Measurements from ENCODE around the gene MIOS.

Gene MIOS

DNA sequence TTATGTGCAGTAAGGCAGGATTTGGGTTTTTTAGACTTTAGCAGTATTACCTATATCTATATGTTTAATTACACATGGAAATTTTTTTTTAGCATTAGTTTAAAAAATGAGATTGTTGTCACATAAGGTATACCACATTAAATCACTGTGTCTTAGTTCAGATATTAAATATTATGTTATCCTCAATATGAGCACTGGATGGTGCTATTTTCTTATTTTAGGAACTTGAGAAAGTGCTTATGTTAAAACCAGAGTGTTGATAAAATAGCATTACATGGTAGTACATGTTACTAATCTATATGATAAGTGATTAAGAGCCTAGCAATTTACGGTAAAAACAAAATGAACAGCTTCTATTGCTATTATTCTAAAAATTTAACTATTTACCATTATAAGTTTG is 28.8 kb downstream of the MIOS start:
- TF ChIP-seq, protein P1, sequence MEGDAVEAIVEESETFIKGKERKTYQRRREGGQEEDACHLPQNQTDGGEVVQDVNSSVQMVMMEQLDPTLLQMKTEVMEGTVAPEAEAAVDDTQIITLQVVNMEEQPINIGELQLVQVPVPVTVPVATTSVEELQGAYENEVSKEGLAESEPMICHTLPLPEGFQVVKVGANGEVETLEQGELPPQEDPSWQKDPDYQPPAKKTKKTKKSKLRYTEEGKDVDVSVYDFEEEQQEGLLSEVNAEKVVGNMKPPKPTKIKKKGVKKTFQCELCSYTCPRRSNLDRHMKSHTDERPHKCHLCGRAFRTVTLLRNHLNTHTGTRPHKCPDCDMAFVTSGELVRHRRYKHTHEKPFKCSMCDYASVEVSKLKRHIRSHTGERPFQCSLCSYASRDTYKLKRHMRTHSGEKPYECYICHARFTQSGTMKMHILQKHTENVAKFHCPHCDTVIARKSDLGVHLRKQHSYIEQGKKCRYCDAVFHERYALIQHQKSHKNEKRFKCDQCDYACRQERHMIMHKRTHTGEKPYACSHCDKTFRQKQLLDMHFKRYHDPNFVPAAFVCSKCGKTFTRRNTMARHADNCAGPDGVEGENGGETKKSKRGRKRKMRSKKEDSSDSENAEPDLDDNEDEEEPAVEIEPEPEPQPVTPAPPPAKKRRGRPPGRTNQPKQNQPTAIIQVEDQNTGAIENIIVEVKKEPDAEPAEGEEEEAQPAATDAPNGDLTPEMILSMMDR (IDR thresholded peaks at IDR 0.05; ENCODE audit: insufficient read depth, low read depth, low read length, missing control alignments): peak; percentile 6
- DNase-seq (ENCODE audit: low read depth): peak; percentile 34
- H3K4me3 ChIP-seq (ENCODE audit: low read length): no peak overlapping the region

- DNase-seq (ENCODE audit: low read depth): no peak
- H3K4me3 ChIP-seq (ENCODE audit: low read length): no peak overlapping the region
- TF ChIP-seq, protein P1 (IDR thresholded peaks at IDR 0.05; ENCODE audit: insufficient read depth, low read depth, low read length, missing control alignments): no peak
Measured at GRCh38 chr7:7596176-7596575, 29.5 kb downstream of the MIOS start.

DNA sequence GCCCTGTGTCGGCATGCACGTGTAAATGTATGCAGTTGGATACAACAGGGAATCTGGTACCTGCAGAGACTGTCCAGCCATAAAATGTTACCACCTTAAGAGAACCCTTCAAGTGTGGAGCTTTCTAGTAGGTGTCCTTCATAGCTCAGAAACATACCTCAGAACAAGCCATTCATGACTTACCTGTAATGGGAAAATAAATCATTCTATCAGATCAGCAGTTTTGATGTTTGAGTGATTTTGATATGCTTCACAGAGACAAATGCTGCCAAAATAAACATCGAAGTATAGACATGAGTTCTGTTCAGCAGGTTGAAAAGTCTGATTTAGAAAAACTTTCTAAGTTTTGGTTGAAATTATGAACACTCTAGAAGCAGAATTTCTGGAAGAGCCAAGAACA is 40.3 kb downstream of the MIOS start:
- H3K4me3 ChIP-seq (ENCODE audit: low read length): no peak overlapping the region
- TF ChIP-seq, protein P1 (IDR thresholded peaks at IDR 0.05; ENCODE audit: insufficient read depth, low read depth, low read length, missing control alignments): no peak
- DNase-seq (ENCODE audit: low read depth): no peak

GRCh38 chr7:7609330-7609729 is 42.6 kb downstream of the MIOS start:
- no peak for DNase-seq (ENCODE audit: low read depth)
- no peak overlapping the region for H3K4me3 ChIP-seq (ENCODE audit: low read length)
- TF ChIP-seq, protein P1 (IDR thresholded peaks at IDR 0.05; ENCODE audit: insufficient read depth, low read depth, low read length, missing control alignments): no peak

DNA sequence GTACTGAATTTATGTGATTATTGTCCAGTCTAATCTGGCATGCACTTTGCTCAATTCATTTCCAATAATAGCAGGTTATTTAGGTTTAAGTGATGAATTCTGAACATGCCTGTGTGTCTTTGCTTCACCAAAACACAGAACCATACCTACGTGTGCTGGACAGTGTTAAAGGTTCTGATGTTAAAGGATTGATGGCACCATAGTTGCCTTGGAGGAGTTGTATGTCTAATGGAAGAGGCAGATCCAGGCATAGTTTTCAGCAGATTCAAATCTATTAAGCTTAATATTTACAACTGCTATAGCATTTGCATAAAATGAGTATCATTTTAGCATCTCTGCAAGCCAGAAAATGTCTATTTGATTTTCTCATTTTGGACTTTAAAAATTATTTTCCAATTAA is 45.8 kb downstream of the MIOS start:
- no peak overlapping the region for H3K4me3 ChIP-seq (ENCODE audit: low read length)
- no peak for DNase-seq (ENCODE audit: low read depth)
- TF ChIP-seq, protein P1 (IDR thresholded peaks at IDR 0.05; ENCODE audit: insufficient read depth, low read depth, low read length, missing control alignments): no peak

DNA sequence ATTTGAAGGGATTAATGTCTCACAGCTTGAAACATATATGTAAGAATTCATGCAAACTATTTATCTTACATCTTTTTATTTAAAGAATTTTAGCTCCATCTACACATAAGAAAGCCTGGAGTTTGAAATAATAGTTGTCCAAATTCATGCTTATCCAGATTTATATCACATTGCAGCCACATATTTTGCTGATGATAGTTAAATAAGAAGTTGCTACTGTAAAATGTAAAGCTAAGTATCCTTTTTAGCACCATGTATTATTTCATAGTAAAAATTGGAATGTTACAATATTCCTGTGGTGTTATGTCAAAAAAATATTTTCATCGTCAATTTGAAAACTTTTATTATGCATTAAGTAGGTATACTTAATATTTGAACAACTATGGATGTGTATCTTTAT is 46.5 kb downstream of the MIOS start:
- no peak overlapping the region for H3K4me3 ChIP-seq (ENCODE audit: low read length)
- DNase-seq (ENCODE audit: low read depth): no peak
- TF ChIP-seq, protein P1 (IDR thresholded peaks at IDR 0.05; ENCODE audit: insufficient read depth, low read depth, low read length, missing control alignments): no peak

GRCh38 chr7:7614018-7614741 is 47.5 kb downstream of the MIOS start:
- TF ChIP-seq, protein P1 (IDR thresholded peaks at IDR 0.05; ENCODE audit: insufficient read depth, low read depth, low read length, missing control alignments): no peak
- no peak for DNase-seq (ENCODE audit: low read depth)
- H3K4me3 ChIP-seq (ENCODE audit: low read length): no peak overlapping the region

All from epithelial cell of esophagus (primary cell).